Ascending aorta (tissue), 2 donors: Measurements from ENCODE around the gene TNS4. TPM values are rescaled to one million over a fixed set of nuclear protein-coding genes. Genes with fewer than 3 reads are reported as not detected.

Experiments used
- DNase-seq, 2 donors: peaks; one replicate each; pipeline ENCODE4 v3.0.0-alpha.2; 2019; ENCODE audit warnings: low spot score in 2 of 2
- H3K27ac ChIP-seq, 2 donors: fragments of 200-600 bp; sonication (generic); one replicate each; pipeline ENCODE4 v1.5.1; 2016 to 2017; ENCODE audit warnings: mild to moderate bottlenecking in 1 of 2
- H3K27me3 ChIP-seq: fragments of 200-600 bp; sonication (generic); one replicate; pipeline ENCODE4 v1.5.1; 2017
- H3K36me3 ChIP-seq, 2 donors: fragments of 200-600 bp; sonication (generic); one replicate each; pipeline ENCODE4 v1.5.1; 2016
- H3K4me1 ChIP-seq, 2 donors: fragments of 200-600 bp; sonication (generic); one replicate each; pipeline ENCODE4 v1.5.1; 2016 to 2017; ENCODE audit warnings: mild to moderate bottlenecking in 1 of 2
- H3K4me3 ChIP-seq, 2 donors: fragments of 200-600 bp; sonication (generic); one replicate each; pipeline ENCODE4 v1.5.1; 2016 to 2017; ENCODE audit warnings: mild to moderate bottlenecking in 1 of 2
- H3K9me3 ChIP-seq, 2 donors: fragments of 200-600 bp; sonication (generic); one replicate each; pipeline ENCODE4 v1.5.1; 2016
- CTCF ChIP-seq, 3 experiments: fragments of 200-600 bp in 2 of 3; fragments of 450-650 bp in 1 of 3; sonication (generic) in 2 of 3; IDR thresholded peaks; one replicate each; pipeline ENCODE4 v1.5.1; 2016 to 2019; ENCODE audit warnings: antibody characterized with exemption in 3 of 3, mild to moderate bottlenecking in 1 of 3, moderate library complexity in 1 of 3
- intact Hi-C: fragments of 100-400 bp; cut with DNase I; formaldehyde crosslinking; loops from one replicate; pipeline ENCODE4 v1.15.1; 2023
- total RNA-seq: library from RNA; depleted of rRNA; stranded (reverse); fragments of >200 nt; gene quantifications from one replicate; pipeline ENCODE4 v1.1.0, GENCODE V29; 2016

The TNS4 gene
- total RNA-seq, 1 donor from 2014 or later, result not detected

- H3K36me3 ChIP-seq, result no peaks in the 10 kb centered on the region
- no peak for DNase-seq
- no peak overlapping the region for H3K4me3 ChIP-seq
- H3K27ac ChIP-seq, result no peak overlapping the region
- H3K27me3 ChIP-seq, result no peaks in the 10 kb centered on the region
- no peaks in the 10 kb centered on the region for H3K4me1 ChIP-seq
- H3K9me3 ChIP-seq, result no peaks in the 10 kb centered on the region
- intact Hi-C loops, result no loop called here
- TF ChIP-seq CTCF (IDR thresholded peaks at IDR 0.05), result no peak
These were observed 5.4 kb upstream of the TNS4 start for GRCh38 chr17:40506786-40507185.

- peaks cover 6 to 20% of the 10 kb centered on the region in 2 donors for H3K4me1 ChIP-seq
- no peaks in the 10 kb centered on the region for H3K27me3 ChIP-seq
- H3K36me3 ChIP-seq, result no peaks in the 10 kb centered on the region
- intact Hi-C loops, result no loop called here
- no peaks in the 10 kb centered on the region for H3K9me3 ChIP-seq
- TF ChIP-seq CTCF (IDR thresholded peaks at IDR 0.05), result no peak
- DNase-seq, result no peak
- no peak overlapping the region for H3K4me3 ChIP-seq
- no peak overlapping the region for H3K27ac ChIP-seq
These were observed 1.7 kb upstream of the TNS4 start for GRCh38 chr17:40503154-40503553.

- no peak for DNase-seq
- H3K9me3 ChIP-seq, result no peaks in the 10 kb centered on the region
- intact Hi-C loops, result no loop called here
- no peak overlapping the region for H3K4me3 ChIP-seq
- H3K27me3 ChIP-seq, result no peaks in the 10 kb centered on the region
- peaks cover 6 to 20% of the 10 kb centered on the region in 2 donors for H3K4me1 ChIP-seq
- no peak overlapping the region for H3K27ac ChIP-seq
- no peaks in the 10 kb centered on the region for H3K36me3 ChIP-seq
- TF ChIP-seq CTCF (IDR thresholded peaks at IDR 0.05), result no peak
These were observed 1.3 kb upstream of the TNS4 start for GRCh38 chr17:40502716-40503115.

GRCh38 chr17:40500709-40501108 lies 714 bp downstream of the TNS4 start:
- Histone ChIP-seq H3K4me1 (peaks cover 6 to 20% of the 10 kb centered on the region in 2 donors), H3K9me3 (no peaks in the 10 kb centered on the region), H3K27ac (no peak overlapping the region), H3K27me3 (no peaks in the 10 kb centered on the region), H3K36me3 (no peaks in the 10 kb centered on the region), H3K4me3 (no peak overlapping the region)
- intact Hi-C loops, result no loop called here
- no peak for TF ChIP-seq CTCF (IDR thresholded peaks at IDR 0.05)
- DNase-seq, result no peak

- Histone ChIP-seq H3K4me1 (peaks cover 6 to 20% of the 10 kb centered on the region in 2 donors), H3K27ac (no peak overlapping the region), H3K36me3 (no peaks in the 10 kb centered on the region), H3K4me3 (peak overlapping the region in 1 of 2 donors; percentile 44), H3K9me3 (no peaks in the 10 kb centered on the region), H3K27me3 (no peaks in the 10 kb centered on the region)
- no peak for DNase-seq
- intact Hi-C loops, result no loop called here
- TF ChIP-seq CTCF (IDR thresholded peaks at IDR 0.05), result no peak
These were observed 1.2 kb downstream of the TNS4 start for GRCh38 chr17:40500190-40500589.

- Histone ChIP-seq H3K27me3 (no peaks in the 10 kb centered on the region), H3K4me1 (peaks cover 6 to 20% of the 10 kb centered on the region in 2 donors), H3K27ac (peak overlapping the region; percentile 62), H3K4me3 (peak overlapping the region in 1 of 2 donors; percentile 44), H3K9me3 (no peaks in the 10 kb centered on the region), H3K36me3 (no peaks in the 10 kb centered on the region)
- peak in 2 of 3 experiments; percentile 13 to 15 for TF ChIP-seq CTCF (IDR thresholded peaks at IDR 0.05)
- peak; percentile 46 to 92 for DNase-seq
- intact Hi-C loops, result no loop called here
These were observed 1.8 kb downstream of the TNS4 start for GRCh38 chr17:40499551-40500189.
